Tibial nerve (tissue), 4 donors: Measurements from ENCODE around the gene HAUS8. TPM values are rescaled to one million over a fixed set of nuclear protein-coding genes. Genes with fewer than 3 reads are reported as not detected.
A peak's percentile ranks its signal among the peaks of the same experiment; 100 is the strongest.

Experiments used
- DNase-seq, 2 donors: peaks; one replicate each; pipeline ENCODE4 v3.0.0-alpha.2; 2019; ENCODE audit warnings: low spot score in 2 of 2
- H3K27ac ChIP-seq, 4 donors: fragments of 200-600 bp; sonication (generic) in 3 of 4; one replicate each; pipeline ENCODE4 v1.5.1; 2017 to 2019; ENCODE audit warnings: mild to moderate bottlenecking in 1 of 4
- H3K27me3 ChIP-seq, 2 donors: fragments of 200-600 bp; sonication (generic) in 1 of 2; one replicate each; pipeline versions ENCODE4 v1.5.1 to v1.6.0; 2017 to 2019
- H3K36me3 ChIP-seq, 3 donors: fragments of 200-600 bp; sonication (generic); one replicate each; pipeline ENCODE4 v1.5.1; 2018 to 2019
- H3K4me1 ChIP-seq, 4 donors: fragments of 200-600 bp; sonication (generic) in 3 of 4; one replicate each; pipeline ENCODE4 v1.5.1; 2017 to 2019
- H3K4me3 ChIP-seq, 4 donors: fragments of 200-600 bp; sonication (generic) in 3 of 4; one replicate each; pipeline ENCODE4 v1.5.1; 2017 to 2019; ENCODE audit warnings: mild to moderate bottlenecking in 1 of 4, moderate library complexity in 1 of 4
- H3K9me3 ChIP-seq, 4 donors: fragments of 200-600 bp; sonication (generic) in 3 of 4; one replicate each; pipeline ENCODE4 v1.5.1; 2017 to 2019
- EP300 ChIP-seq, 2 donors: sonication (generic); formaldehyde crosslinking; IDR thresholded peaks; one replicate each; pipeline ENCODE4 v1.6.1; 2017; ENCODE audit warnings: antibody characterized with exemption in 2 of 2, mild to moderate bottlenecking in 1 of 2
- POLR2A ChIP-seq, 2 donors: fragments of 450-650 bp; IDR thresholded peaks; one replicate each; pipeline ENCODE4 v1.6.1; 2017; ENCODE audit warnings: antibody characterized with exemption in 2 of 2, mild to moderate bottlenecking in 2 of 2, moderate library complexity in 2 of 2
- WGBS, 2 donors: methylation state at CpG; one replicate each; pipeline ENCODE4 v1.1.5; 2018; 5-methylcytosine and 5-hydroxymethylcytosine counted together
- total RNA-seq, 4 donors: library from RNA; depleted of rRNA; stranded (reverse); fragments of >200 nt; gene quantifications; one replicate each; pipeline ENCODE4 v1.1.0, GENCODE V29; 2016
- TF ChIP-seq, protein P1 (sequence below), 5 experiments: fragments of 200-600 bp in 3 of 5; fragments of 450-650 bp in 2 of 5; sonication (generic) in 3 of 5; IDR thresholded peaks; one replicate each; pipeline ENCODE4 v1.5.1; 2016 to 2019; ENCODE audit warnings: antibody characterized with exemption in 5 of 5, mild to moderate bottlenecking in 3 of 5, moderate library complexity in 2 of 5

The HAUS8 gene
- total RNA-seq, 4 donors from 2014 or later = 2.6 to 11.6 (median 4.3) TPM

DNA sequence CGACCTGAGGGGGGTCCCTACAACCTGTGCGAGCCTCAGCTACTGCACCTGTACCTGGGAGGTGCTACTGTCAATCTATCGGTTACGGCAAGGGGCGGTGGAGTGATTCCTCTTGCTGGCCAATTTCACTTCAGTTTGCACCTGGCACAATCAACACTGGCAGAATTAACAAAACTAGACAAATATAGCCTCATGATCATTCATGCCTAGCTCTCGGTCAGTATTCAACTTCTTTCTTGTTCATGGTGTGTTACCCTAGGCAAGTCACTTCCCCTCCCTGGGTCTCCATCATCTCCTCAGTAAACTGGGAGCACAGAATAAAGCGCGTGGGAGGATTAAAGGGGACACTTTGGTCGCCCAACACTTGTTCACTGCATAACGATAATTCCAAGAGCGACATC lies 618 bp downstream of the HAUS8 start:
- no peak for DNase-seq
- 9 to 14% methylated on average over 11 of the region's 11 CpGs for WGBS, 2 donors
- H3K27ac ChIP-seq = peak overlapping the region in 3 of 4 donors; percentile 77 to 89 (median 88)
- H3K27me3 ChIP-seq = no peaks in the 10 kb centered on the region
- H3K36me3 ChIP-seq = peaks cover 0 to 27% (median 0%) of the 10 kb centered on the region in 3 donors
- H3K4me3 ChIP-seq = peak overlapping the region; percentile 55 to 98 (median 84)
- no peaks in the 10 kb centered on the region for H3K9me3 ChIP-seq
- TF ChIP-seq, protein P1, sequence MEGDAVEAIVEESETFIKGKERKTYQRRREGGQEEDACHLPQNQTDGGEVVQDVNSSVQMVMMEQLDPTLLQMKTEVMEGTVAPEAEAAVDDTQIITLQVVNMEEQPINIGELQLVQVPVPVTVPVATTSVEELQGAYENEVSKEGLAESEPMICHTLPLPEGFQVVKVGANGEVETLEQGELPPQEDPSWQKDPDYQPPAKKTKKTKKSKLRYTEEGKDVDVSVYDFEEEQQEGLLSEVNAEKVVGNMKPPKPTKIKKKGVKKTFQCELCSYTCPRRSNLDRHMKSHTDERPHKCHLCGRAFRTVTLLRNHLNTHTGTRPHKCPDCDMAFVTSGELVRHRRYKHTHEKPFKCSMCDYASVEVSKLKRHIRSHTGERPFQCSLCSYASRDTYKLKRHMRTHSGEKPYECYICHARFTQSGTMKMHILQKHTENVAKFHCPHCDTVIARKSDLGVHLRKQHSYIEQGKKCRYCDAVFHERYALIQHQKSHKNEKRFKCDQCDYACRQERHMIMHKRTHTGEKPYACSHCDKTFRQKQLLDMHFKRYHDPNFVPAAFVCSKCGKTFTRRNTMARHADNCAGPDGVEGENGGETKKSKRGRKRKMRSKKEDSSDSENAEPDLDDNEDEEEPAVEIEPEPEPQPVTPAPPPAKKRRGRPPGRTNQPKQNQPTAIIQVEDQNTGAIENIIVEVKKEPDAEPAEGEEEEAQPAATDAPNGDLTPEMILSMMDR (IDR thresholded peaks at IDR 0.05) = no peak
- peaks cover 0 to 51% (median 26%) of the 10 kb centered on the region in 4 donors for H3K4me1 ChIP-seq

DNA sequence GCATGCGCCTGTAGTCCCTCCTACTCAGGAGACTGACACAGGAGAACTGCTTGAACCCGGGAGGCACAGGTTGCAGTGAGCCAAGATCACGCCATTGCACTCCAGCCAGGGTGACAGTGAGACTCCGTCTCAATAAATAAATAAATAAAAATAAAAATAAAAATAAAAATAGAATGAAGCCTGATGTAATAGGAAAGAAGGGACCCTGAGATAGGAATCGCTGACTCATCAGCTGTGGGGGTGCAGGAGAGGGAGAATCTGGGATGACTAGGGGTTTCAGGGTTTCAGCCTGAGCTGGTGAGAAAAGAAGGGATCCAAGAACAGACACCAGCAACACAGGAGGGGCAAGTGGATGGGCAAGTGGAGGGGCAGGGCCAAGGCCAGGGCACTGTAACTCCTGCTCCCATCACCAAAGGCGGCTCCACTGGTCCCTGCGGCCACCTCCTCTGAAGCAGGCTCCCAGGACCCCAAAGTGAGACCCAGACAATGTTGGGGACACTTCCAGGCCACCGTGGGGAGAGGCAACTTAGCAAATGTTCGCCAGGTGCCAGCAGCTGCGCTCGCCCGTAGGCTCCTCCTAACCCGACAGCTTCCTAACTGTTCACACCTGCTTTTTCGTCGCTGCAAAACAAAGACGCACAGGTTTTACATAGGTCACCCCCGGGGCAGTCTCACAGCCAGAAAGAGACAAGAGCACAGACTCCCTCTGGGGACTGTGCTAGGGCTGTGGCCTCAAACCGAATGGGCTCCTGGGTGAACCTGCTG lies 1.2 kb downstream of the HAUS8 start:
- WGBS, 2 donors = 55 to 56% methylated on average over 18 of the region's 18 CpGs
- H3K27me3 ChIP-seq = no peaks in the 10 kb centered on the region
- H3K27ac ChIP-seq = peak overlapping the region in 2 of 4 donors; percentile 77 to 89
- H3K9me3 ChIP-seq = no peaks in the 10 kb centered on the region
- H3K36me3 ChIP-seq = peaks cover 0 to 31% (median 0%) of the 10 kb centered on the region in 3 donors
- DNase-seq = no peak
- peak overlapping the region; percentile 55 to 98 (median 84) for H3K4me3 ChIP-seq
- peaks cover 0 to 45% (median 22%) of the 10 kb centered on the region in 4 donors for H3K4me1 ChIP-seq
- TF ChIP-seq, protein P1 (IDR thresholded peaks at IDR 0.05) = no peak
- TF ChIP-seq EP300 (IDR thresholded peaks at IDR 0.05) = no peak
- TF ChIP-seq POLR2A (IDR thresholded peaks at IDR 0.05) = no peak

- Histone ChIP-seq H3K4me1 (peaks cover 0 to 25% (median 10%) of the 10 kb centered on the region in 4 donors), H3K27me3 (no peaks in the 10 kb centered on the region), H3K36me3 (peaks cover 0 to 37% (median 0%) of the 10 kb centered on the region in 3 donors), H3K27ac (no peak overlapping the region), H3K4me3 (no peak overlapping the region), H3K9me3 (no peaks in the 10 kb centered on the region)
- WGBS, 2 donors = 84 to 90% methylated on average over 7 of the region's 7 CpGs
- no peak for DNase-seq
- TF ChIP-seq, protein P1 (IDR thresholded peaks at IDR 0.05) = no peak
- TF ChIP-seq POLR2A (IDR thresholded peaks at IDR 0.05) (no peak), EP300 (IDR thresholded peaks at IDR 0.05) (no peak)
Measured at GRCh38 chr19:17070912-17071311, 4.3 kb downstream of the HAUS8 start.

- TF ChIP-seq EP300 (IDR thresholded peaks at IDR 0.05) (no peak), POLR2A (IDR thresholded peaks at IDR 0.05) (no peak)
- TF ChIP-seq, protein P1 (IDR thresholded peaks at IDR 0.05) = no peak
Measured at GRCh38 chr19:17070421-17070820, 4.8 kb downstream of the HAUS8 start.

GRCh38 chr19:17069193-17069592 lies 6.1 kb downstream of the HAUS8 start:
- Histone ChIP-seq H3K27ac (no peak overlapping the region), H3K9me3 (peaks cover 0 to 3% (median 0%) of the 10 kb centered on the region in 4 donors), H3K27me3 (no peaks in the 10 kb centered on the region), H3K4me1 (peaks cover 0 to 18% (median 4%) of the 10 kb centered on the region in 4 donors), H3K36me3 (peaks cover 0 to 39% (median 0%) of the 10 kb centered on the region in 3 donors), H3K4me3 (no peak overlapping the region)
- no peak for DNase-seq
- 80% methylated on average over 9 of the region's 9 CpGs for WGBS, 2 donors
- TF ChIP-seq EP300 (IDR thresholded peaks at IDR 0.05) (no peak), POLR2A (IDR thresholded peaks at IDR 0.05) (no peak)
- TF ChIP-seq, protein P1 (IDR thresholded peaks at IDR 0.05) = no peak

More at GRCh38 chr19:17070421-17070820, 4.8 kb downstream of the HAUS8 start:
- Histone ChIP-seq H3K27me3 (no peaks in the 10 kb centered on the region), H3K36me3 (peaks cover 0 to 37% (median 0%) of the 10 kb centered on the region in 3 donors), H3K27ac (no peak overlapping the region), H3K4me1 (peaks cover 0 to 25% (median 10%) of the 10 kb centered on the region in 4 donors), H3K4me3 (no peak overlapping the region), H3K9me3 (no peaks in the 10 kb centered on the region)
- WGBS, 2 donors = 87 to 93% methylated on average over 12 of the region's 12 CpGs
- no peak for DNase-seq
